HG02852 (cell line): ENCODE results near the gene PRKCE.
"Not testable (repeated sequence)": the region's sequence is repeated elsewhere in the genome, so short reads cannot be mapped to it uniquely, and the experiment has no call there.

Source experiments
- ATAC-seq: cut with Tn5 transposase; IDR thresholded peaks from one replicate; pipeline ENCODE4 v1.9.1; 2021; ENCODE audit warnings: mild to moderate bottlenecking, moderate library complexity; ENCODE audit not compliant: unreplicated experiment

Gene PRKCE

DNA sequence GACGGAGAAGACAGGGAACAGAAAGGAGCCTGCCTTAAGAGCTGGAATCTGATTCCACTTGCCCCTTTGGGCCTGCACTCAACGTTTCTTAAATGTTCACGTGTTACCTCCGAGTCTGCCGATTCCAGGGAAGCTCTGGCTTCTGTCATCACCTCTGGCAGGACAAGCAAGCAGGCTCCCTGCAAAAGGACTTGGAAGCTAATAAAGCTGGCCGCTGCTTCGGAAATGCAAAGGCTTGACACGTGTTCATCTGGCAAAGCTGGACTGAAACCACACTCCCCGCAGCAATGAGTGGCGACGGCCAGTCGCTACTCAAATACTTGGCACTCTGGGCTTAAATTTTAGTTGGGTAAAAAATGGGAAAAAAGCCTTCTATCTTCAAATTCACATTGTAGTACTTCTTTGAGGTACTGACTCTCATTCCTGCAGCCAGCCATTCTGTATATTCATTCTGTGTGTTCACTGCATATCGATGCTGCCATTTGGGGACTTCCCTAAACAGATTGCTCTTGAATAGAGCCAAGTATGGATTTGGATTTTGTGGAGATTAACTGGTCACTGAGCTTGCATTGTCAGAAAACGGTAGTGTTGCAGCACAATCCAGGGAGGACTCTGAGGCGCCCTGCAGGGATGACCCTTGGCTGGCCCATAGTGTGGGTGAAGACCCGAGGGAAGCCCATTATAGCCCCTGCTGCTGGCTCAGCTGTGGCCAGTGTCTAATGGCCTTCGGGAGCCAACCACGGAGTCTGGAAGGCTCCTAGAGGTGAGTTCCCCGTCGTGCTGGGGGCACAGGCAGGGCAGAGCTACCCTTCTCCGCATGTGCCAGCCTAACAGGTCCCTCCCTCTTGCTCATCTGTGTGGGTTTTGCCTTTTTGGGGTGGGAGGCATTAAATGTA, 231.5 kb downstream of the PRKCE start:
- no peak for ATAC-seq

DNA sequence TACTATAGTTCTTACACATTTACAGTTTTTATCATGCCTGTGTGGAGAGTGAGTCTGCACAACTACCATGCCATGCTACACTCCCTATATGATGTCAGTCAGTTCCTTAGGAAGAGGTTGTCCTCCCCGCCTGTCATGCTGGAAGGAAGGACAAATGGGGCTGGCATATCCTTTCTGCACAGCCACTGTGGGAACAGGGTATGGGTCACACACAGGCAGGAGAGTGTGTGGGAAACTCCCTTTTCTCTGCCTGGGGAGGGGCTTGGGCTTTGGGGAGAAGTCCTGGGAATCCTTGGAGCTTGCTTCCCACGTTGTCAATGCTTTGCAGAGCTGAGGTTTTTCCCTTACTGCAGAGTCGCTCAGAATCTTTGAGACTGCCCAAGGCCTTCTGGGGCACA, 232.1 kb downstream of the PRKCE start:
- ATAC-seq: no peak

DNA sequence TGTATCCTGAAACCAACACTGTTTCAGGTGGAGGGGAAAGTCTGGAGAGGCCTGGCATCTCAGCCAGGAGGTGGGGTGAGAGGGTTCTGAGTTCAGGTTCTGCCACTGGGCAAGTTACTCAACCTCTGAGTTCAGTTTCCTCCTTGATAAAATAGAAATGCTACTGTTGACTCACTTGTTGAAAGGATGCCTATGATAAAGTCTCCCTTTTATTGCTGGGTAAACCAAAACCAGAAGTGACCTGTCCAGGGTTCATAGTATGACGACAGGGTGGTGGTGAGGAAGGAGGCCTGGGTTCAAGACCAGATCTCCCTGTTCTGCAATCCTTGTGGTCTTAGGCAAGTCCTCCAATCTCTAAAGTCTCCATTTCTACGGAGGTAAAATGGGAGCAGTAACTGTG, 232.7 kb downstream of the PRKCE start:
- ATAC-seq: no peak

DNA sequence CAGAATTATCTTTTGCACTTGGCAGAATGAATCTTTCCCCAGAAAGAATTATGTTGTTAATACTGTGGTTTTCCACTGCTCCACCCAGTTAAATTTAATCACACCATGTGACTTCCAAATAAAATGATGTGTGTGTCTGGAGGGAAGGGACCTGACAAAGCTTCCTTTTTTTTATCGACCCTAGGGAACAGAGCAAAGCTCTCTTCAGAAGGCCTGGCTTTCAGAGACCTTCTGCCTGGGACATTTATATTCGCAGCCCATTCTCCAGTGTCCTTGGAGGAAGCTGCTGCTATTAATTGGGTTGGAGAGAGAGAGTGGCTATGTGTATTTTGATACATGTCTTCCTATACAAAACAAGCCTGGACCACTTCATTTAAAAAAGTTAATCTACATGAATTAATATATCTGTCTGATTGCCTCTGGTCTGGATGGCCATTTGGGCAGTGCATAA, 233.7 kb downstream of the PRKCE start:
- ATAC-seq: no peak

DNA sequence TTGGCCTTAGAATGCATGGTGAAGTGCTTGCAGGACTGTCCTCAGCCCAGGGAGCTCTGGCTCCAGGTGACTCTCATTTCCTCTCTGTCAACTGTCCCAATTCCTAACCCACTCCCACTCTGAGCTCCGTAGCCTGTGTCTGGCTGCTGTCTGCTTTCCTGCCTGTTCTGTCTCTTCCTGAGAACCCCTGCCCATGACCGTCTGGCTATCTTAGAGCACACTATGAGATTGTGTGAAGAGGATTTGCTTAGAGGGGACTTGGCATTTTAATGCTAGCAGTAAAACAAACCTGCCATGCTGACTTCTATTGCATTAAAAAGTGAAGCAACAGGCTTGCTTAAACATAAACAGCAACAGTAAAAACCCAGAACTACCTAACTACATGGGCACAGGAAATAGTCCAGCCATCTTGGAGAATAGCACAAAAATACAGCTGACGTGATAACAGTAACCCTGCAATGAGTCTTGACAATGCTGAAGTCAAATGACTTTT, 234.7 kb downstream of the PRKCE start:
- no peak for ATAC-seq

DNA sequence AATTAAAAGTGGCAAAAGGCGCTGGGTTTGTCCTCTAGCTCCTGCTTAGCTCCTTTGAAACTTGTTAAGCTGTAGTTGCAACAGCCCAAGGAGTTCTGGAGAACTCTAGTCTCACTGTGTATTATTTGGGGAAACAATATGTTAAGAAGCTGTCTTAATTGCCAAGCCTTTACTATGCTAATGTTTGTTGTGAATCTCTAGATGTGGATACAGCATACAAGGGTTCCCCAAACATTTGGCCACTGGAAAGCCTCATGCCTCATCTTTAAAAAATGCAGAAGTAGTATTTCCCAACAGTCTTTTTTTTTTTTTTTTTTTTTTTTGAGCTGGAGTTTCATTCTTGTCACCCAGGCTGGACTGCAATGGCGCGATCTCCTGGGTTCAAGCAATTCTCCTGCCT, 236.7 kb downstream of the PRKCE start:
- no peak for ATAC-seq

DNA sequence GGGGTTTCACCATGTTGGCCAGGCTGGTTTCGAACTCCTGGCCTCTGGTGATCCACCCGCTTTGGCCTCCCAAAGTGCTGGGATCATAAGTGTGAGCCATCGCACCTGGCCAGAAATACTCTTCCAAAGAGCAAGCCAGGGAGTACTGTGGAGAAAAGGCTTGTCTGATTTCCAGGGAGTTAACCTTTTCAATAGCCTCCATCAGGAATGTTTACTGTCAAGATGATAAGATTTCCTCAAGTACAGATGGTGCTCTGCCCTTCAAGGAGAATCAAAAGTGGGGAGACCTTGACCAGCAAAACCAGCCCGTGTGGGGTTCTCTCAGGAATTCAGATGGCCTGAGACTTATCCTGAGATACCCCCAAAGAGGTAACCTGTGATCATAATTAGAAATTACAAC, 237.2 kb downstream of the PRKCE start:
- no peak for ATAC-seq

DNA sequence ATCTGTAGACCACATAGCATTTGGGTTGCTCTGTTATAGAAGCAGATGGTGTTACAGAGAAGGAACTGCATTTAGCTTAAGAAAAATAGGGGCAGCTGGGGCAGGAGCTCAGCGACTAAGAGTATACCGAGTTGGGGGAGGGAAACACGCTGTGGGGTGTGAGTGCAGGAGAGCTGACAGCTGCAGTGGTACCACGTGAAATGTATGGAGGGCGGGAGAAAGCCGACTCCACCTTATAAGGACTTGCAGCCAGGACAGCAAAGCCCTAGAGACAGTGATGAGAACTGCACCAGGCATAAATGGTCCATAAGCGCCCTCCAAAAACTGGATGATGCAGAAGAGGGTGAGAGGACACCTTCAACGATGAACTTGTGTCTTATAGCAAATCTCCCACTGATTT, 237.6 kb downstream of the PRKCE start:
- peak; percentile 83 for ATAC-seq

DNA sequence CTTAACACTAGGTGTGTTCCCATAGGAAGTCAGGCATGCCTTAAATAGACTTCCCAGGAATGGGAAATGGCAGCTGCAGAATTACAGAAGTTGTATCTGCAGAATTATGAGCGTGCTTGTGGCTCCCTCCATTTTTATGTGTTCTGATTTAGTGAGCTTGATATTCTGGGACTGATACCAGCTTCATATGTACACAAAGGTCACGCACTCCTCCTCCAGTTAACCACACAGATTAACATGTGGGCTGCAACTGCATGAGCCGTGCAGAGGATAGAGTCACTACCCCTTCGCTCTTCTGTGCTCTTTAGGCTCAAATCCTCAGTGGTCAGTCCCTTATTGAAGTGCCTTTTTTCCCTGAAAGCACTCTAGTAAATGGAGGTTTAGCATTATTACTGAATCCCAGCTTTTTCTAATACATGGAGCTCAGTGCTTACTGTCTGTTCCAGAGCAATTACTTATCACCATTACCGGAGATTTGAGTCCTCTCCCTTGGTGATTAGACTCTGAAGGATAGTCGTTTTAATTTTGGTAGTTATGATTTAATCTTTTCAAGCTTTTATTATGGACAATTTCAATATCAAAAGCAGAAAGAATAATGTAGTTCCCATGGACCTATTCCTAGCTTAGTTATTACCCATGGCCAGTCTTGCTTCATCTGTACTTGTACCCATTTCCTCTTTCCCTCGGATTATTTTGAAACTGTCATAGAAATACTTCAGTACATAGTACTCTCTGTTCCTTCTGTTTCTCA, 238.3 kb downstream of the PRKCE start:
- peak; percentile 46 for ATAC-seq

DNA sequence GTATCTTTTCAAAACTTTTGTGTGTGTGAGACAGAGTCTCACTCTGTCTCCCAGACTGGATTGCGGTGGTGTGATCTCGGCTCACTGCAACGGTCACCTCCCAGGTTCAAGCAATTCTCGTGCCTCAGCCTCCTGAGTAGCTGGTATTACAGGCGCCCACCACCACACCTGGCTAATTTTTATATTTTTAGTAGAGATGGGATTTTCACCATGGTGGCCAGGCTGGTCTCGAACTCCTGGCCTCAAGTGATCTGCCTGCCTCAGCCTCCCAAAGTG, 238.8 kb downstream of the PRKCE start:
- ATAC-seq: not testable (repeated sequence)

DNA sequence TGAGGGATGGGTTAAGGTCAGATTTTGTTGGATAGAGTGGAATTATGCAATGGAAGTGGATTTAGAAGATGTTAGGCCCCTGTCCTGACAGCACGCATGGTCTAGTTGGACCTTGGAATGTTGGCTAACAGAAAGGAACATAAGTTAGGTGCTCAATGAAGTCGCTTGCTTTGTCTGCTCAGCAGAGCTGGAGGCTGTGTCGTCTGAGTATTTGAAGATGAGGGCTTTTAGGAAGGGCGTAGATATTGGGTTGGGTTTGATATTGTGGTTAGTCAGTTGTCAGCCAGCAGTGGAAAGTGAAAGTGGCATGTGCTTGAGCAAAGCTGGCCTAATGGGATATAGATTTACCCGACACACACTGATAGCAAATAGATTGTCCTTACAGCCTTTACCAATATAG, 239.3 kb downstream of the PRKCE start:
- no peak for ATAC-seq

DNA sequence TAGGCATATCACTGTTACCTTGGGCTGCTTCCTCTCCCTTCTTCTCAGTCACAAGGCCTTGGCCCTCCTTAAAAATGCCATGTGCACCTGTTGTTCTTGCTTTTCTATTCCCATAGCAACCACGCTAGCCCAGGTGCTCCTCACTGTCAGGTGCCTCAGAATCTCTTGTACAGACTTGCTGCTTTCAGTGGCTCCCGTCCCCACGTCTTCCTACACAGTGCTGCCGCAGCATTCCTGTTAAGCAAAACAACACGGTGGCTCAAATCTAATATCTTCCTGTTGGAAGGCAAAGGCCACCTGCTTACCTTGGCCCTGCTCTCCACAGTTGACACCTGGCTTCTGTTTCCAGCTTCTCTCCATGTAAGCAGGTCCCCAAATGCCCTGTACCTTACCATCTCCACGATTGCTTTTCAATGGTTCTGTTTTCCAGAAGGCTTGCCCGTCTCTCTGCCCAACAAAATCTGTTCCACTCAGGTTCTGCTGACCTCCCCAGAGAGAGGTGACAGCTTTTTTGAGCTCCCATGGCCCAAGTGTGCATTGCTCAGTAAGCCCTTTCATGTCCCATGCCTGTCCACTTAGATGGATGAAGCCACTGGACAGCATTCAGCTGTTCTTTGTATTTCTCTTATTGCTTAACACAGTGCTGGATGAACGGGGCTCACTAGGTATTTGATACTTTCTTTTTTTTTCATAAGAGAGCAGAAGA, 240.4 kb downstream of the PRKCE start:
- ATAC-seq: no peak

DNA sequence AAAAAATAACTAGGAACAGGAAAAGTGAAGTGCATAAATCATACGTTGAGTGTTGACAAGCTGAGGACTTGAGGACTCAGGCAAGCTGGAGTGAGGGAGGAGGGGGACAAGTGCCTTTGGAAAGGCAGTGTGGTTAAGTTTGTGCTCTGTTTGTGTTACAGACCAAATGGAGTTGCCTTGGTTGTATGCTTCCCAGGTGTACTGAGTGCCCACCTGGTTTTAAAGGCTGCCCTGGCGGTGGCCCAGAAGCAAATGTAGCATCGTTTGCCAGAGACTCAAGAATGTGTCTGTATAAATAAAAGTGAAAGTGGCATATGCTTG, 240.9 kb downstream of the PRKCE start:
- ATAC-seq: no peak

DNA sequence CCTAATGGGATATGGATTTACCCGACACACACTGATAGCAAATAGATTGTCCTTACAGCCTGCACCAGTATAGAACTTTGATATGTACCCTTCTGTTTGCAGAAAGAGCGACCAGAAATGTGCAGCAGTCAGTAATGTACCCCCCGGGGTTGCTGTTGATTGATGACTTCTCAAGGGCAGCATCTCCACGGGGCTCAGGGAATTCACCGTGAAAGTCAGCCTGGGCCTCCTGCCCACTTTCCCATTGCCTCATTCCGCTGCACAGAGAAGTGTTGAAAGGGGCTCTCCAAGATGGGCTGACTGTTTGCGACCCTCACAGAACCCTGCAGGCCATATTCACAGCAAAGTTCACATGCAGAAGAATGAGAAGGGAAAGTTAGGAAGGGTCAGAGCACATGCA, 241.3 kb downstream of the PRKCE start:
- no peak for ATAC-seq

DNA sequence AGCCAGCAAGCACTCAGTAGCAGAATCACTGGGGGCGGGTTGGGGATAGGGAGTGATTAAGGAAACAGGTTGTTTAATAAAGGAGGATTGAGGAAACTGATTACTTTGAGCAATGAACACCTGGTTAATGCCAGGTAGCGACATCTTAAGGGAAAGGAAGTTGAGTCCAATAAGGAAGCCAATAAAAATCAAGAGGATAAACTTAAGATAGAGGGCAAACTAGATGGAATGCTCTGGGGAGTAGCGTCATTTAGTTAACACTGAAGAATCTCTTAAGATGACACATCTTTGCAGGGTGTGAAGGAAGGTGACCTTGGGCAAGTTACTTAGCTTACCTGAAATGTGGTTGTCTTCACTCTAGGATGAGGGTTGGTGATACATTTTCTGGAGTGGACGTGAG, 242.7 kb downstream of the PRKCE start:
- ATAC-seq: no peak

DNA sequence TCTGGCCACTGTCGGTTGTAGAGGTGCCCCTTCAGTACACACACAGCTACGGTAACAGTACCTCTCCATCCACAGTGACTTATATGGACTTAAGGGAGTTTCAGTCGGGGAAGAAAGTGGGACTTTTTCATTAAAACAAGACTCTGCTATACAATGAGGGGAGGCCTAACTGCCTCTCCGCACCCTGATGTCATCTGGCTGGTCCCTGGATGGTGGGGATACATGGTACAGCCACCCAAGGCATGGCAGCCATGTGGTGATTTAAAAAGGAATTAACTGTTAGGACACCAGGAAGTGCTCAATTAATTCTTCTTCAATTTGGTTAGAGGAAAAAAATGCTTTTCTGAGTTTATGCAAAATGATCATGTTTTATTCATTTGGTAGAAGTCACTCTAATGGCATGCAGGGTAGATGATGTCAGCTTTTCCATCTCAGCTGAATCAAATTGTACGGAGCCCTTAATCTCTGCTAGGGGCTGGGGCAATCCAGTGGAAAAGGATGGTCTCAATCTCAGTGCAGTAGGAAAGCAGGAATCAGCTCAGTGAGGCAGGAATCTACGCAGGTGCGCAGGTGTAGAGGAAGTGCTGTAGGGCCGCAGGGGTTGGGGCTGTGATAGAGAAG, 243.9 kb downstream of the PRKCE start:
- no peak for ATAC-seq

DNA sequence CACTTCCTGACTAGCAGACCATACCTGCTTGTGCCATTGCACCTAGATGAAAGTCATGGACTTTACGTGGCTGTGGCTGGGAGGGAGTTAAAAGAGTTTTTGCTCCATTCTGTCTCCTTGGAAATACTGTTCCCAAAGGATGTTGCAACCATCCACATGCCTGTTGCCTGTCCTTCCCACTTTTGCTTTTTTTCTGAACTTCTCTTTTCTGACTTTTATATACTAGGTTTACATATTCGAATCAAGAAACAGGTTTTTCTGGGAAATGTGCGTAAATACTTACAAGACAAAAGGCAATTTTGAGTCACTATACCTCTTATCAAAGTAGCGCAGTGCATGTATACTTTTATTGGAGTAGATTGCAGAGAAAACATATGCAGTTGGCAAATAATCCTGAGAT, 244.8 kb downstream of the PRKCE start:
- no peak for ATAC-seq

DNA sequence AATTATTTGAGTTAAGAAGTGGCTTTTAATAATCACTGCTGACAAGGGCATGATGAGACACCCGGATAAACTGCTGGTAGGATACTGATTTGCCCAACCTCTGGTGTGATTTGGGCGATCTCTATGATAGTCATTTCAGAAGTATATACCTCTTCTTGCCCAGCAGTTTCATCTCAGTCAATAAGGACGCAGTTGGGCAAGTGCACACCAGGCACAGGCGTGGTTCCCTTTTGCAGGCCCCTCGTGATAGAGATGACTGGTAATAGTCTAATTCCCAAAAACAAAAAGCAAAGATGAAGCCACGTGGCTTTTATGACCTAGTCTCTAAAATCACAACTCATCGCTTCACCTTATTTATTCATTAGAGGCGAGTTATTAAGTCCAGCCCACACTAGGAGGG, 246.4 kb downstream of the PRKCE start:
- no peak for ATAC-seq

DNA sequence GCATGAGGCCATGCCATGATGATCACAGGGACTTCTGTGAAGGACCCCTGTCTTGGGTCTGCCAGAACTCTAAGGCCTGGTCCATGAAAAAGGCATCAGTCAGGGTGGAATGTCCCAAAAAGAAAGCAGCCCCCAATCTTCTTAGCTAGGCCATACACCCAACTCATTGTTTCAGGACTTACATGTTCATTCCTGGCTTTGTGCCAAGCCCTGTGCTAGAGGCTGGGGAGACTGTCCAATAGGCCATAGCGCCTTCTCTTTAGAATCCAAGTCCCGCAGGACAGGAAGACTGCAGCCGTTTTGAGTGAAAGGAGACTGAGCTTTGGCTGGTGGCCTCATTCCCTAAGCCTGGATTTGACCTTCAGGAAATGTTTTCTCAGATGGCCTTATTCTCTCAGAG, 247.3 kb downstream of the PRKCE start:
- no peak for ATAC-seq

DNA sequence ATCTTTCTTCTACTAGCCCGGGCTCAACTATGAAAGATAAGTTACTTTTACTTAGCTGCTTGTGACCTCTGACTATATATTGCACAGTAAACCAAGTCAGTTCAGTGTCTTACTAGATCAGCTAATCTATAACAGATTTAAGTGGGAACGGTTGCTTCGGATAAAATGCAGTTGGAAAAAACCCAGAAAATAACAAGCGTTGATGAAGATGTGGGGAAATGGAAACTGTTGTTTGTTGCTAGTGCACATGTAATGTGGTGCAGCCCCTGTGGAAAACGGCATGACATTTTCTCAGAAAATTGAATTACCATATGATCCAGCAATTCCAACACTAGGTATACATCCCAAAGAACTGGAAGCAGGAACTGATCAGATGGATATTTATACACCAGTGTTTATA, 248.5 kb downstream of the PRKCE start:
- ATAC-seq: no peak

DNA sequence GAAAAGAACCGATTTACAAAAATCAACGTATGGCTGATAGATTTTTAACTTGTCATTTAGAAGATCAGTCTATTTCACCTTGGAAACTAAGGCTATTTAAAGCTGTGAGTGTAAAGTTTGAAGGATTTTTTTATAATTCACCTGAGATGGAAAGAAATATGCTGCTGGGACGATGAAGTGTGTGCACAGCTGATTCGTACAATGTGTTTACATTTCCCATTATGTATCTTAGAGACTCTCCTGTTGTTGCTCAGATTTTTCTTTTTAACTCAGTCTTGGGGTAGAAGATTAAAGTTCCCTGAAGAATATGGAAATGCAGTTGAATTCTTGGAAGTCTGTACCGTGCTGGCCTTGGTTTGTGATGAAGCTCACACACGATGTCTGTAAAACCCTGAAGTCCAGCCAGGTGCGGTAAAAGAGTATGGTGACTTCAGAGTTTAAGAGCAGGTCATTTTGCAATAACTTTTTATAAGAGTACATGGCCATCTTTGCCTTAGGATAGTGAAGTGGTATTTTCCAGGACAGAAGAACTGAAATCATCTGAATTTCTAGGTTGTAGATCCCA, 250.1 kb downstream of the PRKCE start:
- ATAC-seq: no peak
